ENCODE results near the gene FHOD3. TPM values are rescaled to one million over a fixed set of nuclear protein-coding genes. Genes with fewer than 3 reads are reported as not detected.

The FHOD3 gene
- total and polyA plus RNA-seq, 2 of the 13 experiments (the other 11 are each of a cell fraction or from before 2014, with no cell fraction given): 0.07 TPM; not detected in 1

DNA sequence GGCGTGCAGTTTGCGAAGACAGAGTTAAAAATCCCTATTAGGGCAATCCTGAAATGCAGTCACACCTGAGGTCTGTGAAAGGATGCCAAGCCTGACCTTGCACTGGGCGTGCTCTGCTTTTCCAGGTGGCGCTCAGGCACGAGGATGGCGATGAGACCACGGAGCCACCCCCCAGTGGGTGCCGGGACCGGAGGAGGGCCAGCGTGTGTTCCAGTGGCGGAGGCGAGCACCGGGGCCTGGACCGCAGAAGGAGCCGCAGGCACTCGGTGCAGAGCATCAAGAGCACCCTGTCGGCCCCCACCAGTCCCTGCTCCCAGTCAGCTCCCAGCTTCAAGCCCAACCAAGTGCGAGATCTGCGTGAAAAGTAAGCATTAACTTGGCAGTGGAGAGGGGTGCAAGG is 327.9 kb downstream of the FHOD3 start:
- Histone ChIP-seq H3K4me2 (ENCODE audit: low read depth, low read length) (no peak overlapping the region), H3K9me3 (ENCODE audit: low read length) (no peaks in the 10 kb centered on the region), H2AFZ (ENCODE audit: low read length) (no peak overlapping the region), H3K4me1 (ENCODE audit: insufficient read depth, low read length) (peaks cover 7% of the 10 kb centered on the region; the same call in 1 of the 2 replicates), H3K9ac (ENCODE audit: insufficient read depth, low read depth, low read length) (no peak overlapping the region), H3K27me3 (ENCODE audit: control insufficient read depth in 1 of 2, insufficient read depth in 2 of 2, low read length in 2 of 2) (0 out of 5 replicates have a peak, but pooled peaks cover 0 to 1% of the 10 kb centered on the region in 2 experiments), H3K79me2 (ENCODE audit: insufficient read depth, low read length) (no peaks in the 10 kb centered on the region), H3K27ac (ENCODE audit: extremely low read length, insufficient read depth, low read length) (no peak overlapping the region), H4K20me1 (ENCODE audit: insufficient read depth, low read length) (no peaks in the 10 kb centered on the region), H3K4me3 (replicated peaks in 1 of 3; ENCODE audit: insufficient read depth in 1 of 3, low read depth in 2 of 3, low read length in 3 of 3) (no peak overlapping the region), H3K36me3 (replicated peaks in 1 of 2; ENCODE audit: control insufficient read depth in 1 of 2, insufficient read depth in 2 of 2, low read length in 2 of 2) (no peaks in the 10 kb centered on the region)
- POLR2A ChIA-PET: no interaction called here
- FAIRE-seq: no peak
- ATAC-seq: no peak
- intact Hi-C loops (cut with micrococcal nuclease; ENCODE audit: unreplicated experiment): no loop called here
- TF ChIP-seq ZNF292 (CRISPR knock-in tag; IDR thresholded peaks at IDR 0.05; ENCODE audit: borderline replicate concordance, low read depth) (no peak), U2AF1 (optimal IDR thresholded peaks at IDR 0.05; ENCODE audit: low read depth, low read length) (no peak), ARNTL (CRISPR knock-in tag; IDR thresholded peaks at IDR 0.05) (no peak), MIER3 (CRISPR knock-in tag; IDR thresholded peaks at IDR 0.05; ENCODE audit: borderline replicate concordance) (no peak), PAWR (CRISPR knock-in tag; IDR thresholded peaks at IDR 0.05; ENCODE audit: borderline replicate concordance) (no peak), ZNF644 (CRISPR knock-in tag; IDR thresholded peaks at IDR 0.05; ENCODE audit: low read depth) (no peak), ZNF296 (CRISPR knock-in tag; conservative IDR thresholded peaks at IDR 0.05) (no peak), SIN3A (IDR thresholded peaks at IDR 0.05; ENCODE audit: borderline replicate concordance, low read depth, low read length) (no peak), ZFP1 (CRISPR knock-in tag; IDR thresholded peaks at IDR 0.05) (no peak), SRSF9 (IDR thresholded peaks at IDR 0.05; ENCODE audit: borderline replicate concordance, insufficient read depth, low read depth, low read length, poor library complexity, severe bottlenecking) (no peak), KLF16 (CRISPR knock-in tag; IDR thresholded peaks at IDR 0.05) (no peak), AHR (CRISPR knock-in tag; IDR thresholded peaks at IDR 0.05) (no peak), ZNF124 (CRISPR knock-in tag; IDR thresholded peaks at IDR 0.05) (no peak), JUND (CRISPR knock-in tag; IDR thresholded peaks at IDR 0.05) (no peak), ELF4 (CRISPR knock-in tag; IDR thresholded peaks at IDR 0.05; ENCODE audit: borderline replicate concordance) (no peak)
- TF ChIP-seq, protein P1, sequence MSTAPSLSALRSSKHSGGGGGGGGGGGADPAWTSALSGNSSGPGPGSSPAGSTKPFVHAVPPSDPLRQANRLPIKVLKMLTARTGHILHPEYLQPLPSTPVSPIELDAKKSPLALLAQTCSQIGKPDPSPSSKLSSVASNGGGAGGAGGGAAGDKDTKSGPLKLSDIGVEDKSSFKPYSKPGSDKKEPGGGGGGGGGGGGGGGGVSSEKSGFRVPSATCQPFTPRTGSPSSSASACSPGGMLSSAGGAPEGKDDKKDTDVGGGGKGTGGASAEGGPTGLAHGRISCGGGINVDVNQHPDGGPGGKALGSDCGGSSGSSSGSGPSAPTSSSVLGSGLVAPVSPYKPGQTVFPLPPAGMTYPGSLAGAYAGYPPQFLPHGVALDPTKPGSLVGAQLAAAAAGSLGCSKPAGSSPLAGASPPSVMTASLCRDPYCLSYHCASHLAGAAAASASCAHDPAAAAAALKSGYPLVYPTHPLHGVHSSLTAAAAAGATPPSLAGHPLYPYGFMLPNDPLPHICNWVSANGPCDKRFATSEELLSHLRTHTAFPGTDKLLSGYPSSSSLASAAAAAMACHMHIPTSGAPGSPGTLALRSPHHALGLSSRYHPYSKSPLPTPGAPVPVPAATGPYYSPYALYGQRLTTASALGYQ (CRISPR knock-in tag; IDR thresholded peaks at IDR 0.05): no peak
- no peak for DNase-seq (ENCODE audit: low spot score)
- BruUV-seq (replicated peaks): no TSS peak
- 76% methylated on average over 4 of the region's 19 CpGs for WGBS (ENCODE audit: low lambda C conversion rate)
- CTCF ChIA-PET (ENCODE audit: low intra/inter-chr PET ratio, low total read pairs): no interaction called here
- in situ Hi-C loops (cut with HindIII; ENCODE audit: extremely low pct_ligation_motif_present, low pct_unique_long_range_greater_than_20kb): no loop called here

Measured in HepG2 (cell line).